SU-DHL-6 (cell line): ENCODE measurements around the gene ADD3.

Experiments
- H2AFZ ChIP-seq: fragments of 200-600 bp; sonication (generic); 2 replicates; pipeline ENCODE4 v1.6.1; 2014; ENCODE audit warnings: low read depth, mild to moderate bottlenecking, moderate library complexity, mixed read lengths, antibody characterized with exemption, low read length; ENCODE audit not compliant: severe bottlenecking
- H3F3A ChIP-seq: fragments of 200-600 bp; shearing (Covaris generic); 2 replicates; pipeline ENCODE4 v1.6.0; 2016; ENCODE audit warnings: antibody characterized with exemption, mild to moderate bottlenecking; ENCODE audit not compliant: insufficient read depth
- H3K27ac ChIP-seq: fragments of 200-600 bp; sonication (generic); 2 replicates; pipeline ENCODE4 v1.5.1; 2016; ENCODE audit warnings: low read depth, mild to moderate bottlenecking, low read length, moderate library complexity, mixed read lengths
- H3K27me3 ChIP-seq: fragments of 200-600 bp; sonication (generic), shearing (Covaris generic); 2 replicates; pipeline ENCODE4 v1.6.0; 2014; ENCODE audit warnings: mild to moderate bottlenecking, low read length
- H3K36me3 ChIP-seq: fragments of 200-600 bp; sonication (generic); 2 replicates; pipeline ENCODE4 v1.6.1; 2014; ENCODE audit warnings: mild to moderate bottlenecking, low read length, mixed read lengths
- H3K4me2 ChIP-seq: fragments of 300-600, 200-600 bp; shearing (Covaris generic), sonication (generic); 2 replicates; pipeline ENCODE4 v1.6.0; 2014; ENCODE audit warnings: low read length, low read depth, mild to moderate bottlenecking; ENCODE audit not compliant: poor library complexity, severe bottlenecking
- H3K4me3 ChIP-seq: fragments of 200-600 bp; sonication (generic); 2 replicates; pipeline ENCODE4 v1.5.1; 2014; ENCODE audit warnings: antibody characterized with exemption, low read length, mild to moderate bottlenecking, mixed read lengths; ENCODE audit not compliant: insufficient read depth, poor library complexity, severe bottlenecking
- H3K79me2 ChIP-seq: fragments of 200-600 bp; sonication (generic); 2 replicates; pipeline ENCODE4 v1.6.1; 2014; ENCODE audit warnings: mild to moderate bottlenecking, low read length, moderate library complexity; ENCODE audit not compliant: insufficient read depth
- H3K9ac ChIP-seq: fragments of 200-600 bp; sonication (generic); 2 replicates; pipeline ENCODE4 v1.7.0; 2014; ENCODE audit warnings: mild to moderate bottlenecking, low read length
- H3K9me2 ChIP-seq: fragments of 200-600 bp; sonication (generic); replicated peaks from 2 replicates; pipeline ENCODE4 v1.6.1; 2014; ENCODE audit warnings: low read length; ENCODE audit not compliant: insufficient read depth
- H3K9me3 ChIP-seq: fragments of 200-600 bp; sonication (generic); 2 replicates; pipeline ENCODE4 v1.6.1; 2014; ENCODE audit warnings: low read length, mixed read lengths; ENCODE audit not compliant: insufficient read depth
- H4K20me1 ChIP-seq: fragments of 200-600 bp; sonication (generic); 2 replicates; pipeline ENCODE4 v1.6.1; 2014; ENCODE audit warnings: low read depth, mild to moderate bottlenecking, antibody characterized with exemption, low read length, moderate library complexity, mixed read lengths
- EZH2phosphoT487 ChIP-seq: fragments of 200-600 bp; sonication (generic), shearing (Covaris generic); conservative IDR thresholded peaks from 2 replicates; pipeline ENCODE4 v1.6.1; 2018; ENCODE audit warnings: mild to moderate bottlenecking, antibody characterized with exemption, low read length, moderate library complexity, mixed read lengths
- TF ChIP-seq, protein P1 (sequence below): fragments of 200-600 bp; sonication (generic); IDR thresholded peaks from one replicate; pipeline ENCODE4 v1.5.1; 2017; ENCODE audit warnings: antibody characterized with exemption, mild to moderate bottlenecking, low read length, moderate library complexity; ENCODE audit not compliant: insufficient read depth, poor library complexity, severe bottlenecking

ADD3 gene

GRCh38 chr10:110065269-110065668 is 57.5 kb downstream of the ADD3 start:
- H3K79me2 ChIP-seq: peaks cover 85% of the 10 kb centered on the region
- H4K20me1 ChIP-seq: no peaks in the 10 kb centered on the region
- no peaks in the 10 kb centered on the region for H3K9me3 ChIP-seq
- H3K36me3 ChIP-seq: no peaks in the 10 kb centered on the region
- H3K4me2 ChIP-seq: peak overlapping the region; percentile 99
- H3K9ac ChIP-seq: no peak overlapping the region
- H3K4me3 ChIP-seq: no peak overlapping the region
- H2AFZ ChIP-seq: no peak overlapping the region
- H3K9me2 ChIP-seq: no peaks in the 10 kb centered on the region
- H3K27me3 ChIP-seq: no peaks in the 10 kb centered on the region
- H3F3A ChIP-seq: peaks cover 81% of the 10 kb centered on the region
- peak overlapping the region; percentile 96 for H3K27ac ChIP-seq
- TF ChIP-seq, protein P1, sequence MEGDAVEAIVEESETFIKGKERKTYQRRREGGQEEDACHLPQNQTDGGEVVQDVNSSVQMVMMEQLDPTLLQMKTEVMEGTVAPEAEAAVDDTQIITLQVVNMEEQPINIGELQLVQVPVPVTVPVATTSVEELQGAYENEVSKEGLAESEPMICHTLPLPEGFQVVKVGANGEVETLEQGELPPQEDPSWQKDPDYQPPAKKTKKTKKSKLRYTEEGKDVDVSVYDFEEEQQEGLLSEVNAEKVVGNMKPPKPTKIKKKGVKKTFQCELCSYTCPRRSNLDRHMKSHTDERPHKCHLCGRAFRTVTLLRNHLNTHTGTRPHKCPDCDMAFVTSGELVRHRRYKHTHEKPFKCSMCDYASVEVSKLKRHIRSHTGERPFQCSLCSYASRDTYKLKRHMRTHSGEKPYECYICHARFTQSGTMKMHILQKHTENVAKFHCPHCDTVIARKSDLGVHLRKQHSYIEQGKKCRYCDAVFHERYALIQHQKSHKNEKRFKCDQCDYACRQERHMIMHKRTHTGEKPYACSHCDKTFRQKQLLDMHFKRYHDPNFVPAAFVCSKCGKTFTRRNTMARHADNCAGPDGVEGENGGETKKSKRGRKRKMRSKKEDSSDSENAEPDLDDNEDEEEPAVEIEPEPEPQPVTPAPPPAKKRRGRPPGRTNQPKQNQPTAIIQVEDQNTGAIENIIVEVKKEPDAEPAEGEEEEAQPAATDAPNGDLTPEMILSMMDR: no peak
- TF ChIP-seq EZH2phosphoT487: no peak

DNA sequence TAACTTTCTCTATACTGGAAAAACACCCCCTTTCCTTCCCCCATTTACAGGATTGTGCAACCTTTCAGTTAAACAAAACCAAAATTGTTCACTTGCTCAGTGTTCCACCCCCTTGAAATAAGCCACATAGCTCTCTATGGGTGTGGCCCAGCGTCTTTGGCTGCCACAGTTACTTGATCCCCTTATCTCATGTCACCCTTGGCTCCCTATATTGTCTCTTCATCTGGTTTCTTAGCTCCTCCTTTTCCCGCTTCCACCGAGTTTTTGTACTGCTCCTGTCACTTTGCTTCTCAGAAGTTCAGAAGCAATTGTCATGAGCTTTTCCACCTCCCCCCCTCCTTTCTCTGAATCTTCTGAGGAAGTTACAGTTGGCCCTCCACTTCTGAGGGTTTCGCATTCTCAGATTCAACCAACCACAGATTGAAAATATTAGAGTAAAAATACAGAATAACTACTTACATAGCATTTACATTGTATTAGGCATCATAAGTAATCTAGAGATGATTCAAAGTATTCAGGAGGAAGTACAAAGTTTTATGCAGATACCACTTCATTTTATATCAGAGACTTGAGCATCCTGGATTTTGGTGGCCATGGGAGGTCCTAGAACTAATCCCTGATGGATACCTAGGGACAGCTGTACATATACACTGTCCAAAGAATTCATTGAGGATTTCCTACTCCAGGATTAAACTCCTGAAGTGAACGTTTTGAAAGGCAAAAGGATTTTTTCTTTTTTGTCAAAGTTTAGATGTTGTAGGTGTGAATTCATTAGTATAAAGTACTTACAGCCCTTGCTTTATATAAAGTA is 60.4 kb downstream of the ADD3 start:
- H3K27ac ChIP-seq: peak overlapping the region; percentile 96
- H3K9ac ChIP-seq: peak overlapping the region; percentile 55
- H3K9me3 ChIP-seq: no peaks in the 10 kb centered on the region
- H3K79me2 ChIP-seq: peaks cover 82% of the 10 kb centered on the region
- H2AFZ ChIP-seq: no peak overlapping the region
- peak overlapping the region; percentile 33 for H3K4me3 ChIP-seq
- TF ChIP-seq, protein P1: no peak
- TF ChIP-seq EZH2phosphoT487: no peak
- H3K9me2 ChIP-seq: no peaks in the 10 kb centered on the region
- no peaks in the 10 kb centered on the region for H4K20me1 ChIP-seq
- peak overlapping the region; percentile 99 for H3K4me2 ChIP-seq
- H3F3A ChIP-seq: peaks cover 85% of the 10 kb centered on the region
- H3K27me3 ChIP-seq: no peaks in the 10 kb centered on the region
- H3K36me3 ChIP-seq: no peaks in the 10 kb centered on the region

- peak overlapping the region; percentile 96 for H3K27ac ChIP-seq
- peaks cover 81% of the 10 kb centered on the region for H3F3A ChIP-seq
- H3K36me3 ChIP-seq: no peaks in the 10 kb centered on the region
- peak overlapping the region; percentile 99 for H3K4me2 ChIP-seq
- H3K9me3 ChIP-seq: no peaks in the 10 kb centered on the region
- peaks cover 84% of the 10 kb centered on the region for H3K79me2 ChIP-seq
- no peaks in the 10 kb centered on the region for H3K9me2 ChIP-seq
- H3K27me3 ChIP-seq: no peaks in the 10 kb centered on the region
- H3K9ac ChIP-seq: peak overlapping the region; percentile 55
- H4K20me1 ChIP-seq: no peaks in the 10 kb centered on the region
- no peak for TF ChIP-seq EZH2phosphoT487
- TF ChIP-seq, protein P1: no peak
- peak overlapping the region; percentile 33 for H3K4me3 ChIP-seq
- H2AFZ ChIP-seq: no peak overlapping the region
These were observed 61.0 kb downstream of the ADD3 start for GRCh38 chr10:110068780-110069179.
